HepG2 (cell line): ENCODE data around the gene SPRYD3. TPM values are rescaled to one million over a fixed set of nuclear protein-coding genes. Genes with fewer than 3 reads are reported as not detected.

Experiments
- BCL6 ChIP-seq: IDR thresholded peaks from 2 replicates; pipeline ENCODE4 v1.6.1; 2016; ENCODE audit warnings: missing genetic modification reagents, missing compliant biosample characterization
- GFI1 ChIP-seq: sonication (generic); formaldehyde crosslinking; IDR thresholded peaks from 2 replicates; pipeline ENCODE4 v1.5.0; 2020; ENCODE audit warnings: missing genetic modification reagents, mild to moderate bottlenecking, borderline replicate concordance
- HNF4G ChIP-seq, 2 experiments: sonication (generic) in 1 of 2; formaldehyde crosslinking in 1 of 2; IDR thresholded peaks; 2 replicates each; pipeline versions ENCODE4 v1.4.0 to v1.6.1; 2011 to 2020; ENCODE audit warnings: borderline replicate concordance in 2 of 2, low read depth in 2 of 2, mild to moderate bottlenecking in 2 of 2, low read length in 1 of 2, missing genetic modification reagents in 1 of 2, moderate library complexity in 1 of 2
- HOXA3 ChIP-seq: sonication (generic); formaldehyde crosslinking; IDR thresholded peaks from 2 replicates; pipeline ENCODE4 v1.5.0; 2020; ENCODE audit warnings: missing genetic modification reagents
- MYC ChIP-seq: sonication (generic); formaldehyde crosslinking; IDR thresholded peaks from 2 replicates; pipeline ENCODE4 v1.9.0; 2021; ENCODE audit warnings: missing genetic modification reagents, borderline replicate concordance
- NONO ChIP-seq, 2 experiments: fragments of 450-650 bp in 1 of 2; sonication (generic) in 1 of 2; formaldehyde crosslinking in 1 of 2; IDR thresholded peaks in 1 of 2; conservative IDR thresholded peaks in 1 of 2; 2 replicates each; pipeline versions ENCODE4 v1.6.1 to v1.8.0; 2017 to 2022; ENCODE audit warnings: mild to moderate bottlenecking in 1 of 2, missing genetic modification reagents in 1 of 2, moderate library complexity in 1 of 2
- POLR2A ChIP-seq, 2 experiments: IDR thresholded peaks; 2 replicates each; pipeline ENCODE4 v1.6.1; 2011; ENCODE audit warnings: low read depth in 2 of 2, low read length in 2 of 2, mild to moderate bottlenecking in 1 of 2, moderate library complexity in 1 of 2; ENCODE audit not compliant: insufficient read depth in 1 of 2
- POLR2AphosphoS2 ChIP-seq: IDR thresholded peaks from 2 replicates; pipeline ENCODE4 v1.6.1; 2011; ENCODE audit warnings: low read depth, low read length, improper control_type of control experiment
- RARA ChIP-seq: IDR thresholded peaks from 2 replicates; pipeline ENCODE4 v1.6.1; 2016; ENCODE audit warnings: missing genetic modification reagents, missing compliant biosample characterization
- RBFOX2 ChIP-seq: fragments of 200-400 bp; formaldehyde crosslinking; IDR thresholded peaks from 2 replicates; pipeline ENCODE4 v1.6.1; 2017; ENCODE audit warnings: low read depth, mild to moderate bottlenecking, low read length
- RBM39 ChIP-seq: fragments of 200-400 bp; formaldehyde crosslinking; IDR thresholded peaks from one replicate; pipeline ENCODE4 v1.6.1; 2018; ENCODE audit warnings: antibody characterized with exemption, mild to moderate bottlenecking, low read depth, low read length; ENCODE audit not compliant: poor library complexity, severe bottlenecking
- RFX1 ChIP-seq: fragments of 450-650 bp; IDR thresholded peaks from 2 replicates; pipeline ENCODE4 v1.6.1; 2017
- RFXAP ChIP-seq: sonication (generic); formaldehyde crosslinking; IDR thresholded peaks from 2 replicates; pipeline ENCODE4 v1.4.0; 2020; ENCODE audit warnings: missing genetic modification reagents, borderline replicate concordance
- SRSF1 ChIP-seq: fragments of 200-400 bp; formaldehyde crosslinking; optimal IDR thresholded peaks from 2 replicates; pipeline ENCODE3; 2017; ENCODE audit warnings: mild to moderate bottlenecking, low read depth, low read length, moderate library complexity
- ZBTB44 ChIP-seq: sonication (generic); formaldehyde crosslinking; IDR thresholded peaks from 2 replicates; pipeline ENCODE4 v1.4.0; 2020; ENCODE audit warnings: missing genetic modification reagents
- ZNF607 ChIP-seq: sonication (generic); formaldehyde crosslinking; IDR thresholded peaks from 2 replicates; pipeline ENCODE4 v1.5.1; 2020; ENCODE audit warnings: missing genetic modification reagents, mild to moderate bottlenecking, borderline replicate concordance
- ZNF614 ChIP-seq: IDR thresholded peaks from 2 replicates; pipeline ENCODE4 v1.6.1; 2018; ENCODE audit warnings: missing biosample characterization, missing genetic modification reagents, inconsistent platforms, borderline replicate concordance
- ZNF766 ChIP-seq: sonication (generic); formaldehyde crosslinking; IDR thresholded peaks from 2 replicates; pipeline ENCODE4 v1.5.0; 2020; ENCODE audit warnings: missing genetic modification reagents, borderline replicate concordance
- ZNF782 ChIP-seq: sonication (generic); formaldehyde crosslinking; IDR thresholded peaks from 2 replicates; pipeline ENCODE4 v1.4.0; 2020; ENCODE audit warnings: missing genetic modification reagents, mild to moderate bottlenecking, borderline replicate concordance
- polyA plus RNA-seq, 8 experiments: library from polyadenylated mRNA; depleted of rRNA in 3 of 8; stranded (reverse) in 7 of 8; unstranded in 1 of 8; fragments of >200 nt; fragmentation: Illumina TruSeq in 4 of 8; extraction: Trizol in 4 of 8; gene quantifications; 2 replicates each; pipeline versions ENCODE4 v1.2.1 to v1.2.3, GENCODE V29; 2011 to 2016; ENCODE audit warnings: low read depth in 4 of 8, missing spikeins in 1 of 8, mixed read lengths in 1 of 8; ENCODE audit not compliant: insufficient read depth in 1 of 8
- total RNA-seq, 5 experiments: library from RNA; depleted of rRNA; stranded (reverse); fragments of >200 nt; fragmentation: Illumina TruSeq; extraction: Trizol; gene quantifications; 2 replicates each; pipeline ENCODE4 v1.2.3, GENCODE V29; 2016; ENCODE audit warnings: low read depth in 1 of 5
- TF ChIP-seq, protein P1 (sequence below): sonication (generic); formaldehyde crosslinking; IDR thresholded peaks from 2 replicates; pipeline ENCODE4 v1.4.0; 2020; ENCODE audit warnings: missing genetic modification reagents
- TF ChIP-seq, protein P2 (sequence below): sonication (generic); formaldehyde crosslinking; IDR thresholded peaks from 2 replicates; pipeline ENCODE4 v1.4.0; 2020; ENCODE audit warnings: missing genetic modification reagents
- TF ChIP-seq, protein P3 (sequence below): sonication (generic); formaldehyde crosslinking; IDR thresholded peaks from 2 replicates; pipeline ENCODE4 v1.4.0; 2020; ENCODE audit warnings: missing genetic modification reagents, borderline replicate concordance
- TF ChIP-seq, protein P4 (sequence below): sonication (generic); formaldehyde crosslinking; IDR thresholded peaks from 2 replicates; pipeline ENCODE4 v1.8.0; 2022; ENCODE audit warnings: missing genetic modification reagents, mild to moderate bottlenecking, moderate library complexity, borderline replicate concordance

SPRYD3 gene
- total and polyA plus RNA-seq, 2 of the 13 experiments (the other 11 are each of a cell fraction or from before 2014, with no cell fraction given) = 9.0 to 9.2 TPM

GRCh38 chr12:53105256-53105655 lies 26.1 kb upstream of the SPRYD3 start (continued):
- TF ChIP-seq, protein P1, sequence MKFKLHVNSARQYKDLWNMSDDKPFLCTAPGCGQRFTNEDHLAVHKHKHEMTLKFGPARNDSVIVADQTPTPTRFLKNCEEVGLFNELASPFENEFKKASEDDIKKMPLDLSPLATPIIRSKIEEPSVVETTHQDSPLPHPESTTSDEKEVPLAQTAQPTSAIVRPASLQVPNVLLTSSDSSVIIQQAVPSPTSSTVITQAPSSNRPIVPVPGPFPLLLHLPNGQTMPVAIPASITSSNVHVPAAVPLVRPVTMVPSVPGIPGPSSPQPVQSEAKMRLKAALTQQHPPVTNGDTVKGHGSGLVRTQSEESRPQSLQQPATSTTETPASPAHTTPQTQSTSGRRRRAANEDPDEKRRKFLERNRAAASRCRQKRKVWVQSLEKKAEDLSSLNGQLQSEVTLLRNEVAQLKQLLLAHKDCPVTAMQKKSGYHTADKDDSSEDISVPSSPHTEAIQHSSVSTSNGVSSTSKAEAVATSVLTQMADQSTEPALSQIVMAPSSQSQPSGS = no peak
- TF ChIP-seq ZNF782 (CRISPR knock-in tag) (no peak), ZBTB44 (CRISPR knock-in tag) (no peak), BCL6 (CRISPR knock-in tag) (peak; percentile 44; the same call in 1 of the 2 replicates), ZNF614 (CRISPR knock-in tag) (no peak), RFX1 (no peak), SRSF1 (no peak), POLR2AphosphoS2 (no peak), POLR2A (IDR thresholded peaks at IDR 0.05; ENCODE audit: insufficient read depth in 1 of 2, low read depth in 2 of 2, low read length in 2 of 2) (no peak), ZNF766 (CRISPR knock-in tag) (no peak), NONO (IDR thresholded peaks at IDR 0.05) (no peak), NONO (CRISPR knock-in tag; conservative IDR thresholded peaks at IDR 0.05) (no peak), RBFOX2 (peak; percentile 14; the same call in 1 of the 2 replicates), RARA (CRISPR knock-in tag) (peak; percentile 96), HOXA3 (CRISPR knock-in tag) (peak; percentile 26; the same call in 1 of the 2 replicates), ZNF607 (CRISPR knock-in tag) (no peak), RFXAP (no peak), MYC (CRISPR knock-in tag) (peak; percentile 37; the same call in 1 of the 2 replicates), GFI1 (CRISPR knock-in tag) (no peak), HNF4G (IDR thresholded peaks at IDR 0.05; ENCODE audit: borderline replicate concordance, low read depth, low read length) (no peak), HNF4G (CRISPR knock-in tag; IDR thresholded peaks at IDR 0.05; ENCODE audit: borderline replicate concordance, low read depth) (no peak), RBM39 (no peak)
- TF ChIP-seq, protein P2, sequence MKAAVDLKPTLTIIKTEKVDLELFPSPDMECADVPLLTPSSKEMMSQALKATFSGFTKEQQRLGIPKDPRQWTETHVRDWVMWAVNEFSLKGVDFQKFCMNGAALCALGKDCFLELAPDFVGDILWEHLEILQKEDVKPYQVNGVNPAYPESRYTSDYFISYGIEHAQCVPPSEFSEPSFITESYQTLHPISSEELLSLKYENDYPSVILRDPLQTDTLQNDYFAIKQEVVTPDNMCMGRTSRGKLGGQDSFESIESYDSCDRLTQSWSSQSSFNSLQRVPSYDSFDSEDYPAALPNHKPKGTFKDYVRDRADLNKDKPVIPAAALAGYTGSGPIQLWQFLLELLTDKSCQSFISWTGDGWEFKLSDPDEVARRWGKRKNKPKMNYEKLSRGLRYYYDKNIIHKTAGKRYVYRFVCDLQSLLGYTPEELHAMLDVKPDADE (CRISPR knock-in tag) = no peak
- TF ChIP-seq, protein P3, sequence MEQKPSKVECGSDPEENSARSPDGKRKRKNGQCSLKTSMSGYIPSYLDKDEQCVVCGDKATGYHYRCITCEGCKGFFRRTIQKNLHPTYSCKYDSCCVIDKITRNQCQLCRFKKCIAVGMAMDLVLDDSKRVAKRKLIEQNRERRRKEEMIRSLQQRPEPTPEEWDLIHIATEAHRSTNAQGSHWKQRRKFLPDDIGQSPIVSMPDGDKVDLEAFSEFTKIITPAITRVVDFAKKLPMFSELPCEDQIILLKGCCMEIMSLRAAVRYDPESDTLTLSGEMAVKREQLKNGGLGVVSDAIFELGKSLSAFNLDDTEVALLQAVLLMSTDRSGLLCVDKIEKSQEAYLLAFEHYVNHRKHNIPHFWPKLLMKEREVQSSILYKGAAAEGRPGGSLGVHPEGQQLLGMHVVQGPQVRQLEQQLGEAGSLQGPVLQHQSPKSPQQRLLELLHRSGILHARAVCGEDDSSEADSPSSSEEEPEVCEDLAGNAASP (CRISPR knock-in tag) = peak; percentile 28; the same call in 1 of the 2 replicates
- TF ChIP-seq, protein P4, sequence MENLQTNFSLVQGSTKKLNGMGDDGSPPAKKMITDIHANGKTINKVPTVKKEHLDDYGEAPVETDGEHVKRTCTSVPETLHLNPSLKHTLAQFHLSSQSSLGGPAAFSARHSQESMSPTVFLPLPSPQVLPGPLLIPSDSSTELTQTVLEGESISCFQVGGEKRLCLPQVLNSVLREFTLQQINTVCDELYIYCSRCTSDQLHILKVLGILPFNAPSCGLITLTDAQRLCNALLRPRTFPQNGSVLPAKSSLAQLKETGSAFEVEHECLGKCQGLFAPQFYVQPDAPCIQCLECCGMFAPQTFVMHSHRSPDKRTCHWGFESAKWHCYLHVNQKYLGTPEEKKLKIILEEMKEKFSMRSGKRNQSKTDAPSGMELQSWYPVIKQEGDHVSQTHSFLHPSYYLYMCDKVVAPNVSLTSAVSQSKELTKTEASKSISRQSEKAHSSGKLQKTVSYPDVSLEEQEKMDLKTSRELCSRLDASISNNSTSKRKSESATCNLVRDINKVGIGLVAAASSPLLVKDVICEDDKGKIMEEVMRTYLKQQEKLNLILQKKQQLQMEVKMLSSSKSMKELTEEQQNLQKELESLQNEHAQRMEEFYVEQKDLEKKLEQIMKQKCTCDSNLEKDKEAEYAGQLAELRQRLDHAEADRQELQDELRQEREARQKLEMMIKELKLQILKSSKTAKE = peak; percentile 29; the same call in 1 of the 2 replicates
